GM12878 (cell line): Measurements from ENCODE around the gene ODR4.
"Not testable (repeated sequence)": the region's sequence is repeated elsewhere in the genome, so short reads cannot be mapped to it uniquely, and the experiment has no call there.

Experiments used
- CTCF ChIP-seq, 3 experiments: IDR thresholded peaks in 2 of 3; conservative IDR thresholded peaks in 1 of 3; 2 replicates each; pipeline ENCODE4 v1.5.1; 2011; ENCODE audit warnings: low read depth in 3 of 3, low read length in 3 of 3, mild to moderate bottlenecking in 3 of 3, control low read depth in 2 of 3, moderate library complexity in 2 of 3, inconsistent platforms in 1 of 3, mixed read lengths in 1 of 3; ENCODE audit not compliant: control insufficient read depth in 2 of 3, insufficient read depth in 1 of 3; ENCODE audit errors: extremely low read depth in 1 of 3
- GABPA ChIP-seq: IDR thresholded peaks from 2 replicates; pipeline ENCODE4 v1.6.1; 2014; ENCODE audit warnings: antibody characterized with exemption, low read depth, mild to moderate bottlenecking, inconsistent platforms

GRCh38 chr1:186459161-186459560 lies 83.5 kb downstream of the ODR4 start:
- not testable (repeated sequence) for TF ChIP-seq CTCF (IDR thresholded peaks at IDR 0.05 in 2 of 3, conservative IDR thresholded peaks at IDR 0.05 in 1 of 3; ENCODE audit: control insufficient read depth in 2 of 3, extremely low read depth in 1 of 3, insufficient read depth in 1 of 3, low read depth in 3 of 3, low read length in 3 of 3); GABPA
